GM11168 (cell line): Measurements from ENCODE around the gene UNC5A.

Experiments
- in situ Hi-C: fragments of 300-500 bp; cut with MboI; formaldehyde crosslinking; loops from one replicate; pipeline ENCODE4 v1.12.0; 2022; ENCODE audit warnings: low sequenced_read_pairs; ENCODE audit not compliant: unreplicated experiment

UNC5A gene

GRCh38 chr5:176810081-176810597, at the start of gene UNC5A:
Gene UNC5A, plus strand, starts transcription at chr5:176810559. Its CDS starts 192 bp downstream, at chr5:176810751.
- in situ Hi-C loops, result no loop called here

GRCh38 chr5:176761755-176762154, 48.6 kb upstream of the UNC5A start:
- in situ Hi-C loops, result no loop called here

GRCh38 chr5:176762489-176762888, 47.9 kb upstream of the UNC5A start:
- in situ Hi-C loops, result no loop called here

GRCh38 chr5:176765687-176766086, 44.7 kb upstream of the UNC5A start:
- in situ Hi-C loops, result no loop called here

- in situ Hi-C loops, result no loop called here
Measured at GRCh38 chr5:176768174-176768970, 42.0 kb upstream of the UNC5A start.

- in situ Hi-C loops, result no loop called here
Measured at GRCh38 chr5:176769911-176770310, 40.4 kb upstream of the UNC5A start.

GRCh38 chr5:176770431-176770830, 39.9 kb upstream of the UNC5A start:
- in situ Hi-C loops, result no loop called here

GRCh38 chr5:176771102-176771845, 39.1 kb upstream of the UNC5A start:
- in situ Hi-C loops, result no loop called here

- in situ Hi-C loops, result no loop called here
Measured at GRCh38 chr5:176772271-176773210, 37.8 kb upstream of the UNC5A start.

GRCh38 chr5:176773408-176774035, 36.8 kb upstream of the UNC5A start:
- in situ Hi-C loops, result no loop called here

- in situ Hi-C loops, result no loop called here
Measured at GRCh38 chr5:176774216-176775171, 35.9 kb upstream of the UNC5A start.

- in situ Hi-C loops, result no loop called here
Measured at GRCh38 chr5:176775409-176775808, 35.0 kb upstream of the UNC5A start.

GRCh38 chr5:176776141-176776865, 34.1 kb upstream of the UNC5A start:
- in situ Hi-C loops, result no loop called here

GRCh38 chr5:176776916-176777315, 33.4 kb upstream of the UNC5A start:
- in situ Hi-C loops, result no loop called here

GRCh38 chr5:176778921-176779465, 31.4 kb upstream of the UNC5A start:
- in situ Hi-C loops, result no loop called here

- in situ Hi-C loops, result no loop called here
Measured at GRCh38 chr5:176779537-176779936, 30.8 kb upstream of the UNC5A start.

GRCh38 chr5:176780176-176781053, 29.9 kb upstream of the UNC5A start:
- in situ Hi-C loops, result no loop called here
